SK-N-MC (cell line): ENCODE measurements around the gene LSM3.

Experiments
- EZH2 ChIP-seq: fragments of 200-600 bp; sonication (generic); IDR thresholded peaks from one replicate; pipeline ENCODE4 v1.6.1; 2017; ENCODE audit warnings: antibody characterized with exemption
- FOXP2 ChIP-seq: optimal IDR thresholded peaks from 2 replicates; pipeline ENCODE3; 2011; ENCODE audit warnings: mild to moderate bottlenecking, moderate library complexity; ENCODE audit not compliant: insufficient read depth; ENCODE audit errors: extremely low read length, control extremely low read depth
- POLR2AphosphoS5 ChIP-seq: IDR thresholded peaks from 2 replicates; pipeline ENCODE4 v1.6.1; 2012; ENCODE audit warnings: mild to moderate bottlenecking, low read depth, low read length, borderline replicate concordance

- TF ChIP-seq FOXP2 (no peak), POLR2AphosphoS5 (no peak), EZH2 (no peak)
Measured at GRCh38 chr3:14156843-14157561, 21.6 kb upstream of the LSM3 start.
